ENCODE results near the gene GNAO1.

The GNAO1 gene

DNA sequence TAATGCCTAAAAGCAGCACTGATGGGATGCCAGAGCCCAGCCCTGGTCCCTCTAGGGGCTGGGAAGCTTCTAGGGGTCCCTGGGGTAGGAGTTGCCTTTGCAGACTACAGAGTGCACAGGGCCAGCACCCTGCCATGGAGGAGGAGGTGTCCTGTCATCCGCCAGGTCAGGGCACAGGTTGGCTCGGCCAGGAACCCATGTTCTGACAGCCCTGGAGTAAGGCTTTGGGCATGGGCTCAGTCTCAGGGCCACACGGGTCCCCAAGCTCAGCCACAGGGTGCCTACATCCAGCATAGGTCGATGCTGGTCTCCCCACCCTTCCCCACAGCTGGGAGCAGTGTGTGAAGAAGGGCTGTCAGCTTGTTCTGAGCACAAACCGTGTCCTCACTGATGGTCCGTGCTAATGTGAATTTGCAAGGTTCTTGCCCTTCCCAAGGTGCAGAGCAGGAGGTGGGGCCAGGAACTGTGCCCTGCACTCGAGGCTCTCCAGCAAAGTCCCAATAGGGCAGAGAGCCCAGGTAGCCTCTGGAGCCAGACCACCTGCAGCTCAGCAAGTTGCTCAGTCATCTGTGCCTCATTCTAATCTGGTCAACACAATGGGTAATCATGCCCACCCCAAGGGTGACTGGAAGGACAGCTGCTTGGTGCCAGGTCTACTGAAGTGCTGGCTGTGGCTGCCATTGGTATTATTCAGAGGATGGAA, 161.2 kb downstream of the GNAO1 start:
- Mint-ChIP-seq H3K4me1 (peaks cover 22% of the 10 kb centered on the region), H3K4me3 (no peak overlapping the region), H3K27me3 (no peaks in the 10 kb centered on the region), H3K9me3 (no peaks in the 10 kb centered on the region), H3K27ac (peak overlapping the region in 1 of 2 donors; percentile 83)
- ATAC-seq (no peak), DNase-seq (no peak)

DNA sequence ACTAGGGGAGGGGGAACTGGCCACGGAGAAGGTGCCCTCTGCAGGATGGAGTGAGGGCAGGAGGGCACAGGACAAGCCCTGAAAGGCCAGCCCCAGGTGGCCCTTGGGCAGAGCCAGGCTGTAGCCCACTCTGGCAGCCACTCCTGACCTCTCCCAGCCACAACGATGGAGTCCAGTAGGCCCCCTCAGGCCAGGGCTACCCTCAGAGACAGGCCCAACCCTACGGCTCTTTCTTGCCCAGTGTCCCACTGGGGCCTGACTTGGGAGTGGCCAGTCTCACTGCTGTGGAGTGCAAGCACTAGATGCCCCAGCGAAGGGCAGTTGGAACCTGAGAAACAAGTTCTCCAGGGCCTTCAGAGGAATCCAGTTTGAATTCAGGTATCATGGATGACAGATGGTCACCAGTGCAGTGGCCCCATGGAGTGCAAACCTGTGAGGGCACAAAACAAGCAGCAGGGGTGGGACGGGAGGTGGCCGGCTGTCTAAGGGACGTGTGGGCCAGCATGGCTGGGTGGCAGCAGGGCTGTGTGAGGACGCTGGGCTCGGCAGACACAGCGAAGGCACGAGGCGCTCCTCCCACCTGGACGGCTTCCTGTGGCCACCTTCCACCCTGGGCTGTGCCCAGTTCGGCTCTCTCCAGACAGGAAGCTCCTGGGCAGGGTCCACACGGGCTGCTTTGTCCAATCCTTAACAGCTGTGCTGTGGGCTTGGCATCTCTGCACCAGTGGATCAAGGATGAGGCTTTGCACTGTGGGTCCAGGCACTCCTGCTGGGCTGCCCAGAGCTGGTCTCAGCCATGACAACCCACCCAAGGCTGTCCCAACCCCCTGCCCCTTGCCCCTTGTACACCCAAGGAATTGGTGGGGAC, 162.0 kb downstream of the GNAO1 start:
- DNase-seq: no peak
- no peak for ATAC-seq
- Mint-ChIP-seq H3K4me1 (peaks cover 30% of the 10 kb centered on the region), H3K4me3 (no peak overlapping the region), H3K27me3 (no peaks in the 10 kb centered on the region), H3K27ac (no peak overlapping the region), H3K9me3 (no peaks in the 10 kb centered on the region)

DNA sequence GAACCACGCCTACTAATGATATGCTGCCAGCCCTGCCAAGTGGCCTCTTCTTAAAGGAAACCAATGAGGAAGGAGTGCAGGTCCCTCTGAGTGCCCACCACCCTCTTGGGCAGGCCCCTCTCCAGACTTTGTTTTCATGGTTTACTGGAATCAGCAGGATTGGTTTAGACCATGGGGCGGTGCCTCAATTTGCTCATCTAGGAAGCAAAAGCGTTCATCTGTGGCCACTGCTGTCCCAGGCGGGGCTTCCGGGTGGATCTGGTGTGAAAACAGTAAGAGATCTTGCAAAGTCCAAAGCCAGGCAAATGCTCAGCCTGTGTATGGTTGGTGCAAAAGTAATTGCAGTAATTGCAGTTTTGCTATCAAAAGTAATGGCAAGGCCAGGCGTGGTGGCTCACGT, 162.7 kb downstream of the GNAO1 start:
- ATAC-seq (no peak), DNase-seq (no peak)
- H3K4me3 Mint-ChIP-seq: no peak overlapping the region
- no peaks in the 10 kb centered on the region for H3K27me3 Mint-ChIP-seq
- H3K9me3 Mint-ChIP-seq: no peaks in the 10 kb centered on the region
- peaks cover 37% of the 10 kb centered on the region for H3K4me1 Mint-ChIP-seq
- H3K27ac Mint-ChIP-seq: peak overlapping the region in 1 of 2 donors; percentile 78

DNA sequence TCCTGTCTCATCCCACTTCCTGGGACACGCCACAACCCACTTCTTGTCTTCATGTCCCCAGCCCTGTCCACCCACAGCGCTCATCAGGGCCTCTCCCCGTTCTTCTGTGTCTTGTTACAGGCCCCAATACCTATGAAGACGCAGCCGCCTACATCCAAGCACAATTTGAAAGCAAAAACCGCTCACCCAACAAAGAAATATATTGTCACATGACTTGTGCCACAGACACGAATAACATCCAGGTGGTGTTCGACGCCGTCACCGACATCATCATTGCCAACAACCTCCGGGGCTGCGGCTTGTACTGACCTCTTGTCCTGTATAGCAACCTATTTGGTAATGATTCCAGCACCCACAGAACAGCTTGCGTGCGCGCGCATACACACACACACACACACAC, 163.5 kb downstream of the GNAO1 start:
- Mint-ChIP-seq H3K4me1 (peaks cover 45% of the 10 kb centered on the region), H3K27ac (peak overlapping the region in 1 of 2 donors; percentile 78), H3K4me3 (no peak overlapping the region), H3K9me3 (no peaks in the 10 kb centered on the region), H3K27me3 (no peaks in the 10 kb centered on the region)
- DNase-seq (no peak), ATAC-seq (no peak)

DNA sequence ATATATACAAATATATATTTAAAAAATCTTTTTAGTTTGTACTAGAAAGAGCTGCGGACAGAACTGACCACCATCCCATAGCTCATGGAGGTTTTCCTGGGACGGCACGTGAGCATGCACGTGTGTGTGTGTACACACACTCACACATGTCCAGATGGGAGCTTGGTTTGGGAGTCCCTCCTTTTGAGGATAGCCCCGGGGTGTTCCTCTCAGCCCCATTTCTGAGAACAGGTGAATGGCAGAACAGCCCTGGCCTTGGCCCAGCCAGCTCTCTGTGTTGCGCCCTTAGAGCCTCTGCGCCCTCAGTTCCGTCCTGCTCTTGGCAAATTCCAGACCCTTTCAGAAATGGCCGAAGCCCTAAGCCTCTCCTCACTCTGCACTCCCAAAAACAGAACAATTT, 163.9 kb downstream of the GNAO1 start:
- peaks cover 49% of the 10 kb centered on the region for H3K4me1 Mint-ChIP-seq
- H3K27me3 Mint-ChIP-seq: no peaks in the 10 kb centered on the region
- H3K4me3 Mint-ChIP-seq: peak overlapping the region in 1 of 2 donors; percentile 88
- DNase-seq (no peak), ATAC-seq (no peak)
- H3K9me3 Mint-ChIP-seq: no peaks in the 10 kb centered on the region
- no peak overlapping the region for H3K27ac Mint-ChIP-seq

DNA sequence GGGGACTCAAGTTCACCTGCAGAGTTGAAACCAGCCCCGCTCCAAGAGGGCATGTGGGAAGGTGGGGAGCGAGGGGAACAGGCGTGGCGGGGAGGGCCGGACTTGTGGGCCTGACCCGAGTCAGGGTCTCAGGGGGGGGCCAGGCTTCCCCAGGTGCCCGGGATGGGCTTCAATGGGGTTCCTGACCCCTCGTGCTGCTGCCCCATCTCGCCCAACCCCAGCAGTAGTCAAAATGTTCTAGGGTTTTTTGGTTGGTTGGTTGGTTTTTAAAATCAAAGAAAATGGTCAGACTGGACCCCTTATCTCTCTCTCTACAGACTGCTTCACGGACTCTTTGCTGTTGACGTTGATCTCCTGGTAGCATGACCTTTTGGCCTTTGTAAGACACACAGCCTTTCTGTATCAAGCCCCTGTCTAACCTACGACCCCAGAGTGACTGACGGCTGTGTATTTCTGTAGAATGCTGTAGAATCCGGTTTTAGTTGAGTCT, 164.5 kb downstream of the GNAO1 start:
- no peak for ATAC-seq
- Mint-ChIP-seq H3K4me1 (peaks cover 55% of the 10 kb centered on the region), H3K27ac (peak overlapping the region; percentile 97 to 99), H3K9me3 (no peaks in the 10 kb centered on the region), H3K27me3 (no peaks in the 10 kb centered on the region), H3K4me3 (peak overlapping the region; percentile 88)
- DNase-seq: no peak

DNA sequence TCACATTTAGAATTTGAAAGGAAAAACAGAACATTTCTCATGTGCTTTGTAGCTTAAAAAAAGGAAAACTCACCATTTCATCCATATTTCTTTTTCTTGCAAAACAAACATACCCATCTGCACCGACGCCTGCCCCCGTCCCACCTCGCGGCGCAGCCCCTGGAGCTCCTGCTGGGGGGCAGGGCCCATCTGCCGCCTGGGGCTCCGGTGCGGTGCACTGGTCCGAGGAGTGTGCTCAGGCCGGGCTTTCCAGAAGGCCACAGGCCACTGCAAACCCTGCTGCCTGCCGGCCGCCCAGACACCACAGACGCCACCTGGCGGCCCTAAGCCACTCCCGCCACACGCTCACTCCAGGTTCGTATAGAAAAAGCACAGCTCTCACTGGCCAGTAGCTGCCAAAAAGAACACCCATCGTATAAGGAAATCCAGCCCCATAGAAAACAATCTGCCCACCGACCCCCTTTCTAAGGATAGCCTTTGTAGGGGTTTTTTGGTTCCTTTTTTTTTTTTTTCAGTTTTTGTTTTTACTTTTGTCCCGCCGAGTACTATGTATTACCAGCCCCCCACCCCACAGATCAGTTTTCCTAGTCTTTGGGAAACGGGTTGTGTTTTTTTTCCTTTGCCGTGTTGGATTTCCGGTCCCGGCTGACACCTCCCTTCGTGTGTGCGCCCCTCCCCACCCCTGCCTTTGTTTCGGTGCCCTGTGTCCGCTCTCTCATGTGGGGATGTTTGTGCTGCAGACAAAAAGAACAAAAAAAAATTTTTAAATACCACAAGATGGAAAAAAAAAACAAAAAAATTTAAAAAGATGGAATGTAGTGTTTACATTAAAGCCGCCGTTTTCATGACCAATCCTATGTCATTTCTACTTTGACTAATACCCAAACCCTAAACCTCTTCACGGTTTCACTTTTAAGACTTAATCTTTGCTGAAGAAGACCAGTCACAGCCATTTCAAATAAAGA, 165.3 kb downstream of the GNAO1 start:
- Mint-ChIP-seq H3K4me1 (peaks cover 56% of the 10 kb centered on the region), H3K9me3 (no peaks in the 10 kb centered on the region), H3K4me3 (peak overlapping the region; percentile 88), H3K27me3 (no peaks in the 10 kb centered on the region), H3K27ac (peak overlapping the region; percentile 97 to 99)
- DNase-seq (peak; percentile 64 to 76), ATAC-seq (peak; percentile 83)

DNA sequence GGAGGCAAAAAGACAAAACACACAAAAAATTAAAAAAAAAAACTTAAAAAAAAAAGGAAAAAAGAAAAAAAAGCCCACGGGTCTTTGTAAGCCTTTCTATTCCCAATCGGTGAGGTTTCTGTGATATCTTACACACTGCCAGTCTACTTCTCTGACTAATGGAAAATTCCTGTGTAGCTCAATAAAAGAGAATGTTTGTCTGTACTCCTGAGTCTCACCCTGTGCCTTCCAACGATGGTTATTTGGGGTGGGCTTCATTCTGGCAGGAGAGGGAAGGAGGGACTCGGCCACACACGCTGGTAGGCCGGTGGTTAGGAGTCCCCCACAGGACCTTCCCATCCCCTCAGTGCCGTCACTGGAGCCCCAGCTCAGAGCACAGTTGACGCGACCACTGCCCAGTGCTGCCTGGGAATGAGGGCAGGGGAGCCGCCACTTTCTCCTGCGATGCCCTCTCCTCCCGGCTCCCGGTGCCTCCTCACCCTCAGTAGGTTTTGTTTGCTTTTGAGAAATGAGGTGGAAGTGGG, 166.0 kb downstream of the GNAO1 start:
- Mint-ChIP-seq H3K27me3 (no peaks in the 10 kb centered on the region), H3K4me1 (peaks cover 56% of the 10 kb centered on the region), H3K27ac (peak overlapping the region; percentile 78 to 97), H3K9me3 (no peaks in the 10 kb centered on the region), H3K4me3 (peak overlapping the region; percentile 88)
- ATAC-seq (no peak), DNase-seq (no peak)

DNA sequence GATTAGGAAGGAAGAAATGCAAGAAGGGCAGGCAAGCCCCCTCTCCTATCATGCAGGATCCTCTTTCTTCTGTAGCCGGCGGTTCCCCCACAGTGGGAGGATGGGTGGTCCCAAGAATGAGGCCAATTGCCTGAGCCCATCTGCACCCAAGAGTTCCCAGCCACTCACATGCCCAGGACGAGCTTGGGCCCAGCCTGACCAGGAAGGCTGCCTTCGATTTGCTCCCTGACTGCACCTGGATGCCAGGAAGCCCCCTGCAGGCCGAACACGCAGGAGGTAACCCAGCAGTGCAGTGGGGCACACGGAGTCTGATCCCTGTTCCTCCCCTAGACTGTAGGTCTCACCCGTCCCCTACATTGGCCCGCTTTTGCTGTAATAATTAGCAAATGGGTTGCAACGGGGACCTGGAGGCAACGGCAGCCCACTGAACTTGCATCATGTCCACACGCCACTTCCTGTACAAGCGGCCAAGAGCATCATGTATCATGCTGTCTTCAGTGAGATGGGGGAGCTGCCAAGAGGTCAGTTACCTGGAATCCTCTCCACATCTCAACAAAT, 166.6 kb downstream of the GNAO1 start:
- Mint-ChIP-seq H3K27me3 (no peaks in the 10 kb centered on the region), H3K4me1 (peaks cover 56% of the 10 kb centered on the region), H3K4me3 (peak overlapping the region in 1 of 2 donors; percentile 45), H3K9me3 (no peaks in the 10 kb centered on the region), H3K27ac (peak overlapping the region in 1 of 2 donors; percentile 71)
- ATAC-seq: no peak
- DNase-seq: peak in 1 of 2 donors; percentile 15

DNA sequence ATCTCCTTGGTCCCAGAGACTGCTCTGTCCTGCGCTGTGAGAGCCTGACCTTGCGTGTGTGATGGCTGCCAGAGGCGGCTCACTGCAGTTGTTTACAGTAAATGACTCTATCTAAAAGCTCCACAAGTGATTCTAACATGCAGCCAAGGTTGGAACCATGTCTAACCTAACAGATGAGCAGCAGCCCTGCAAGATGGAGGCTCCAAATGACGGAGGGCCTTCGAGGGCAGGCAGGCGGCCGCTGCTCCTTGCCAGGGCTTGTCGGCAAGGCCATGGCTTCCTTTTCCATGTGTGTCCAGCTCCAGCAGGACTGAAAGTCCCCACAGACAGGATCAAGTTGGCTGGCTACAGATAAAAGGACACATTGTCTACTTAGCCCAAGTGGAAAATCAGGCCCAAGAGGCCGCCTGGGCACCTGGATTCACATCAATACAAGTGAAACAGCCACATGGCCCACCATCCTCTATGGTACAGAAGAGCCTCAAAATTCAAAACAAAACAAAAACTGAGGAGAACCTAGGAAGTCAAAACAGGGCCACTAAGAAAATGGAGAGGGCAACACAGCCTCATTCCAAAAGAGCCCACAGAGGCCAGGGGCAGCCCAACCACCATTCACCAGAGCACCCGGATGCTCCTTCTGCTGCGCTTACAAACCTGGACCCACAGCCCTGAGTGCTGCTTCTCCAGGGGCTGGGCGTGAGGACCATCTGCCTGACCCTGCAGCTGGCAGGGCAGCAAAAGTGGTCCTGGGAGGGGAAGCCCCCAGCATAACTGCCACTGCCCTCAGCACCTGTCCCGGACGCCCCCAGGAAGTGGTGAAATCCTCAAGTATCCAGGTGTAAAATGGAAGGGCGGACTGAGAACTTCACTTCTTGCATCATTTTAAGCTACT, 169.1 kb downstream of the GNAO1 start:
- Mint-ChIP-seq H3K4me1 (peaks cover 56% of the 10 kb centered on the region), H3K9me3 (no peaks in the 10 kb centered on the region), H3K4me3 (no peak overlapping the region), H3K27me3 (no peaks in the 10 kb centered on the region), H3K27ac (no peak overlapping the region)
- ATAC-seq (no peak), DNase-seq (no peak)

DNA sequence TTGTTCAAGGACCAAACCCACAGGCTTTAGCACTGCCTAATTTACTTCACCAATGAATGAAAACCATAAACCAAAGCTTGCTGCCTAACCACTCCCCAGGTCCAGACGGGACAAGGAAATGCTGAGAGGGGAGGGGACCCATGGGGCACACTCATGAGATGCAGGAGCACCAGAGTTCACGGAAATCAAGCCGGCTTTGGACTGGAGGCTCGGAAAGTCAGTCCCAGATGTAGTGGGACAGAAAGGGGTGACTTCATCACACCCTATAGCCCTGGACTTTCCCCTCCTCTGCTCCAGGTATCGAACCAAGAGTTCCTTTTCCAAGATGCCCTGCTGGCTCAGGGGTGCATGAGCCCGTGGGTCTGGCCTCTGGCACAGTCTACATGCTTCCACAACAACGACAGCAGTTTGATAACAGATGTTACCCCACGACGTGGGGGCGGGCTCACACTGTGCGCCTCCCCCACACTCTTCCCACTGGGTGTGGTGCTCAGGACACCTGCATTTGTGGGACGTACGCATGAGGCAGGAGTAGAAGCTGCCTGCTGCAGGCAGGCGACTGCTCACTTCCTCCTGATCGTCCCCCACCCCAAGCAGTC, 170.9 kb downstream of the GNAO1 start:
- Mint-ChIP-seq H3K4me3 (no peak overlapping the region), H3K9me3 (no peaks in the 10 kb centered on the region), H3K27me3 (no peaks in the 10 kb centered on the region), H3K27ac (no peak overlapping the region), H3K4me1 (peaks cover 38% of the 10 kb centered on the region)
- DNase-seq: no peak
- ATAC-seq: no peak

DNA sequence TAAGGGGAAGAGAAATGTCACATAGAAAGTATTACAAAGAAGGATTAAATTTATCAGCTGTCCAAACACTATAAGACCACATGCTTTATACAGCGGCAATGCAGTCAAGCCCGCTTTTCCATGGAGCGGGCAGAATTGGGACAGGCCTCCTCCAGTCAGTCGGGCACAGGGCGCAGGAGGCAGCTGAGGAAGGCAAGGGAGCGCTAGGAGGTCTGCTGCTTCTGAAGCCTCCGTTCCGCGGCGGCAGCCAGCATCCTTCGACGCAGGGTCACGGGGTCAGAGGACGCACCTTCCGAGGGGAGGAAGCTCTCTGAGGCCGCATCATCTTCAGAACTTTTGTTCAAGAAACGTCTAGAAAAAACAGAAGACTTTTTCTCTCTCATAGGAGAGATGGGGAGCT, 171.4 kb downstream of the GNAO1 start:
- Mint-ChIP-seq H3K9me3 (no peaks in the 10 kb centered on the region), H3K4me1 (peaks cover 32% of the 10 kb centered on the region), H3K4me3 (no peak overlapping the region), H3K27ac (peak overlapping the region in 1 of 2 donors; percentile 74), H3K27me3 (no peaks in the 10 kb centered on the region)
- DNase-seq: no peak
- ATAC-seq: no peak

DNA sequence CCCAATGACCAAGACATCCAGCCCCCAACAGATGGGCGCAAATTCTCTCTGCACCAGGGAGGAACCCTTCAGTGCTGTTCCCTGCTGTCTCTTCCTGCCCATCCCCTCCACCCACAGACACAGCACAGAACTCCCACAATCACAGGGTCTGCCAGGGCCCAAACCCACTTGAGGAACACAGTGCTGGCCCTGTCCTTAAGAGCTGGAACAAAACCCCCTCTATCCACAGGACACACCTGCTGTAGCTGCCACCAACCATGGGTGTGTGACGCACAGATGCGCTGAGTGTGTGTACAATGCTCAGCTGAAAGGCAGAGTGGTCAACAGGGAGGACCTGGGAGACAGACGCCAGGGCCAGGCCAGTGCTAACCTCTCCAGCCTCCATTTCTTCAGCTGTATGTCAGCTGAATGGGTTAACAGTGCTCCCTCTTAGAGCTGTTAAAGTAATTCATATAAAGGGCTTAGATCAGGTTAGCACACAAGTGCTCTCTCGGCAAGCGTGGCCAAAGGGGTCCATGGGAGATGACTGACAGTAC, 172.0 kb downstream of the GNAO1 start:
- H3K27ac Mint-ChIP-seq: peak overlapping the region; percentile 52 to 74
- no peak overlapping the region for H3K4me3 Mint-ChIP-seq
- ATAC-seq (no peak), DNase-seq (no peak)
- H3K4me1 Mint-ChIP-seq: peaks cover 27% of the 10 kb centered on the region
- no peaks in the 10 kb centered on the region for H3K27me3 Mint-ChIP-seq
- no peaks in the 10 kb centered on the region for H3K9me3 Mint-ChIP-seq
